HepG2 (cell line): ENCODE results near the gene SLC2A10.

Source experiments
- BCL3 ChIP-seq: sonication (generic); formaldehyde crosslinking; IDR thresholded peaks from 2 replicates; pipeline ENCODE4 v1.5.1; 2020; ENCODE audit warnings: mild to moderate bottlenecking, missing genetic modification reagents, moderate library complexity
- CHD2 ChIP-seq: IDR thresholded peaks from 2 replicates; pipeline ENCODE4 v1.6.1; 2011; ENCODE audit warnings: low read depth, low read length, improper control_type of control experiment
- DMAP1 ChIP-seq: IDR thresholded peaks from 2 replicates; pipeline ENCODE4 v1.6.1; 2016
- EZH2 ChIP-seq: conservative IDR thresholded peaks from 2 replicates; pipeline ENCODE4 v1.6.1; 2012; ENCODE audit warnings: mild to moderate bottlenecking, low read depth, low read length, moderate library complexity
- RAD51 ChIP-seq: fragments of 450-650 bp; IDR thresholded peaks from 2 replicates; pipeline ENCODE4 v1.6.1; 2016; ENCODE audit warnings: borderline replicate concordance
- ZBTB49 ChIP-seq: sonication (generic); formaldehyde crosslinking; IDR thresholded peaks from 2 replicates; pipeline ENCODE4 v1.4.0; 2020; ENCODE audit warnings: missing genetic modification reagents, borderline replicate concordance
- ZNF513 ChIP-seq: sonication (generic); formaldehyde crosslinking; conservative IDR thresholded peaks from 2 replicates; pipeline ENCODE4 v1.5.0; 2020; ENCODE audit warnings: missing genetic modification reagents

GRCh38 chr20:46720019-46720418 is 10.6 kb downstream of the SLC2A10 start:
- TF ChIP-seq ZBTB49 (CRISPR knock-in tag) = no peak
- TF ChIP-seq CHD2 = no peak
- no peak for TF ChIP-seq BCL3 (CRISPR knock-in tag)
- no peak for TF ChIP-seq EZH2
- no peak for TF ChIP-seq ZNF513 (CRISPR knock-in tag)
- no peak for TF ChIP-seq RAD51
- TF ChIP-seq DMAP1 = no peak
